ENCODE data around the gene RGS6. TPM values are rescaled to one million over a fixed set of nuclear protein-coding genes. Genes with fewer than 3 reads are reported as not detected.
A peak's percentile ranks its signal among the peaks of the same experiment; 100 is the strongest.

The RGS6 gene
- total and polyA plus RNA-seq, 5 donors from 2014 or later: 0.13 to 1.5 (median 0.69) TPM

- no peaks in the 10 kb centered on the region for H3K27me3 ChIP-seq (ENCODE audit: control insufficient read depth, insufficient read depth, low read length)
- peaks cover 0 to 4% (median 2%) of the 10 kb centered on the region in 7 donors for H3K9me3 Mint-ChIP-seq
- H3K9me3 ChIP-seq (ENCODE audit: control insufficient read depth in 2 of 2, low read length in 2 of 2): peaks cover 0 to 6% of the 10 kb centered on the region in 2 experiments
- ATAC-seq (ENCODE audit: low read depth in 2 of 2): no peak
- H3K4me1 ChIP-seq (ENCODE audit: control insufficient read depth, insufficient read depth, low read length, poor library complexity, severe bottlenecking): peaks cover 39% of the 10 kb centered on the region
- H3K27ac Mint-ChIP-seq: no peak overlapping the region
- H3K4me3 Mint-ChIP-seq: no peak overlapping the region
- H3K36me3 Mint-ChIP-seq: no peaks in the 10 kb centered on the region
- H3K27me3 Mint-ChIP-seq: peaks cover 5% of the 10 kb centered on the region
- H3K27ac ChIP-seq (ENCODE audit: insufficient read depth, low read length, poor library complexity, severe bottlenecking): no peak overlapping the region
- no peak for DNase-seq
- H3K36me3 ChIP-seq (ENCODE audit: control insufficient read depth, insufficient read depth, low read length): no peaks in the 10 kb centered on the region
- no peak overlapping the region for H3K4me3 ChIP-seq (ENCODE audit: low read depth, low read length)
- peaks cover 30 to 65% (median 42%) of the 10 kb centered on the region in 4 donors for H3K4me1 Mint-ChIP-seq
Observed at GRCh38 chr14:72591391-72591790, 659.2 kb downstream of the RGS6 start.

DNA sequence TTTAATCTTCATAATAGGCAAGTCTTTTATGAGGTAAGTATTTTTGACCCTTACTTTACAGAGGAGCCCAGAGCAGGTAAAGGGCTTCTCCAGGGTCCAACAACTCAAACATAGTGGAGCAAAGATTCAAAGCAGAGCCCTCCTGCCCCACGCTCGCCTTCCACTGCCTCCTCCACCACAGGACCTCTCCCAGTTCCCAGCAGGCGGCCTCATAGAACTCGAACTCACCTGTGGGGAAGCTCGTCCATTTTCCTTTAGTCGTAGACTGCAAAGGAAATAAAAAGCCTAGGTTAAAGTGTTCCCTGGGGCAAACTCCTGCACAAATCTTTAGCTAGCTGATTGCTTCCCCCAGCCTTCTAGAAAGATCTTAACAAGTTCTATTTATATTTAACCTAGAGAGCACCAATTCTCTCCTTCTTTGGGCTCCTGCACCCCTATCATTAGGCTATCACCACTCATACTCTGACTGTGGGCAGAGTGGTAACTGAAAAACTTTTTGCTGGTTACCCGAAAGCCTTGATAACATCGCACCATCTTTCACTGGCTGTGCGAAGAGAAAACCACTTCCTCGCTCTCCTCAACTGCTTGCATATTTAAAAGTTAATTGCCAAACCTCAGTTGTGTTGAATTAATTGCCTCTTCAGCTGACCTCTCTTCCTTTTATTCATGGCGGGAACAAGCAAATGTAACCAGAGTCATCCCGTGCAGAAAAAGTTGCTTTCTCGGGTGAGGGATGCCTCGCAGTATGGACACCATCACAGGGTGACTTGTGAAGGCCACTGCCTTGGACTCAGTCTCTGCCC is 662.1 kb downstream of the RGS6 start:
- peaks cover 30 to 67% (median 42%) of the 10 kb centered on the region in 4 donors for H3K4me1 Mint-ChIP-seq
- peaks cover 0 to 4% (median 2%) of the 10 kb centered on the region in 7 donors for H3K9me3 Mint-ChIP-seq
- peak overlapping the region; percentile 24 to 80 (median 45) for H3K4me3 Mint-ChIP-seq
- DNase-seq (peak in 2 of 3 donors; percentile 72 to 90), ATAC-seq (ENCODE audit: low read depth in 2 of 2) (peak; percentile 95 to 96)
- H3K36me3 Mint-ChIP-seq: no peaks in the 10 kb centered on the region
- no peaks in the 10 kb centered on the region for H3K27me3 Mint-ChIP-seq
- Histone ChIP-seq H3K27me3 (ENCODE audit: control insufficient read depth, insufficient read depth, low read length) (no peaks in the 10 kb centered on the region), H3K4me3 (ENCODE audit: low read depth, low read length) (peak overlapping the region; percentile 43), H3K9me3 (ENCODE audit: control insufficient read depth in 2 of 2, low read length in 2 of 2) (peaks cover 0 to 6% of the 10 kb centered on the region in 2 experiments), H3K36me3 (ENCODE audit: control insufficient read depth, insufficient read depth, low read length) (no peaks in the 10 kb centered on the region), H3K27ac (ENCODE audit: insufficient read depth, low read length, poor library complexity, severe bottlenecking) (no peak overlapping the region), H3K4me1 (ENCODE audit: control insufficient read depth, insufficient read depth, low read length, poor library complexity, severe bottlenecking) (peaks cover 39% of the 10 kb centered on the region)
- H3K27ac Mint-ChIP-seq: peak overlapping the region in 1 of 3 donors; percentile 52

- ATAC-seq (ENCODE audit: low read depth in 2 of 2) (no peak), DNase-seq (no peak)
- no peaks in the 10 kb centered on the region for H3K36me3 ChIP-seq (ENCODE audit: control insufficient read depth, insufficient read depth, low read length)
- H3K4me1 ChIP-seq (ENCODE audit: control insufficient read depth, insufficient read depth, low read length, poor library complexity, severe bottlenecking): peaks cover 34% of the 10 kb centered on the region
- Mint-ChIP-seq H3K4me3 (peak overlapping the region in 2 of 4 donors; percentile 24 to 31), H3K9me3 (peaks cover 0 to 2% (median 0%) of the 10 kb centered on the region in 7 donors), H3K27me3 (peaks cover 1% of the 10 kb centered on the region), H3K4me1 (peaks cover 29 to 60% (median 39%) of the 10 kb centered on the region in 4 donors), H3K36me3 (no peaks in the 10 kb centered on the region), H3K27ac (no peak overlapping the region)
- H3K27me3 ChIP-seq (ENCODE audit: control insufficient read depth, insufficient read depth, low read length): no peaks in the 10 kb centered on the region
- no peak overlapping the region for H3K27ac ChIP-seq (ENCODE audit: insufficient read depth, low read length, poor library complexity, severe bottlenecking)
- no peaks in the 10 kb centered on the region for H3K9me3 ChIP-seq (ENCODE audit: control insufficient read depth in 2 of 2, low read length in 2 of 2)
- H3K4me3 ChIP-seq (ENCODE audit: low read depth, low read length): peak overlapping the region; percentile 43
Observed at GRCh38 chr14:72595152-72595862, 663.1 kb downstream of the RGS6 start.

DNA sequence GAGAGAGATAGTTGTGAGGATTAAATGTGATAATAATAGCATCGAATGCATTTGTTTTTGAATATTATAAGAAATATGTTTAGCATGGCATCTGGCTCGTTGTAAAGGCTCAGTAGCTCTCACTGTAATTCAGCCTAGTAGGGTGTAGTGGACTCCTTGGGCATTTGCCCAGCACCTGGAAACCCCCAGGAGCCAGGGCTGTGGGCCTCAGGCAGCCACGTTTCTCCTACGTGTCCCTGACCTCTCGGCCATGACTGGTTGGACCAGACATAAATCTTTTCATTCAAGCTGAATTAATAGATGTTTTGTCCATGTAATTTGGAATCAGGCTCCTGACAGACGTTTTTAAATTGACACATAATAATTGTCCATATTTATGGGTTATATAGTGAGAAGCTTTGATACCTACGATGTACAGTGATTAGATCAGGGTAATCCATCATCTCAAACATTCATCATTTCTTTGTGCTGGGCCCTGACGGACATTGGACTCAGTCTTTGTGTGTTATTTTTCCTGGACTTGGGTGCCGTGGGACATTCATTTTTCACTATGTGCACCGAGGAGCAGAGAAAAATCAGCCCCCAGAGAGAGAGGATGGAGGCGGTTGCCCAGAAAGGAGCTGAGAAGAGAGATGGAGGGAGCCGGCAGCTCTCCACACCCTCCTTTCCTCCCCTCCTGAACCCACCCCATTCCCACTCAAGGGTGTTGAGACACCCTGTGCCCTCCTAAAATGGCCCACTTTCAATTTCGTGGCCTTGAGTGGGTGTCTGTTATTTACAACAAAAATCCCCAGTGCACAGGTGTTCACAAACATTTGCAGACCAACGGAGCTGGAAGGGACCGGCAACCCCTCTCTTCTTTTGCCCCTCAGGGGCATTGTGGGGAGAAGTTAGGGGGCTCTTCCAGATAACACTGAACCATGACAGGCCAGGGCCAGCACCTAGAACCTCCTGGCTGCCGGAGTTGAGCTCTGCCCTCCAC is 665.3 kb downstream of the RGS6 start:
- ATAC-seq (ENCODE audit: low read depth in 2 of 2): no peak
- no peak overlapping the region for H3K4me3 ChIP-seq (ENCODE audit: low read depth, low read length)
- H3K4me1 ChIP-seq (ENCODE audit: control insufficient read depth, insufficient read depth, low read length, poor library complexity, severe bottlenecking): peaks cover 22% of the 10 kb centered on the region
- H3K4me1 Mint-ChIP-seq: peaks cover 20 to 40% (median 27%) of the 10 kb centered on the region in 4 donors
- H3K27ac ChIP-seq (ENCODE audit: insufficient read depth, low read length, poor library complexity, severe bottlenecking): no peak overlapping the region
- no peaks in the 10 kb centered on the region for H3K36me3 ChIP-seq (ENCODE audit: control insufficient read depth, insufficient read depth, low read length)
- H3K27me3 Mint-ChIP-seq: peaks cover 14% of the 10 kb centered on the region
- H3K9me3 ChIP-seq (ENCODE audit: control insufficient read depth in 2 of 2, low read length in 2 of 2): no peaks in the 10 kb centered on the region
- no peaks in the 10 kb centered on the region for H3K9me3 Mint-ChIP-seq
- H3K27ac Mint-ChIP-seq: peak overlapping the region in 1 of 3 donors; percentile 74
- no peak overlapping the region for H3K4me3 Mint-ChIP-seq
- no peak for DNase-seq
- H3K27me3 ChIP-seq (ENCODE audit: control insufficient read depth, insufficient read depth, low read length): no peaks in the 10 kb centered on the region
- no peaks in the 10 kb centered on the region for H3K36me3 Mint-ChIP-seq

DNA sequence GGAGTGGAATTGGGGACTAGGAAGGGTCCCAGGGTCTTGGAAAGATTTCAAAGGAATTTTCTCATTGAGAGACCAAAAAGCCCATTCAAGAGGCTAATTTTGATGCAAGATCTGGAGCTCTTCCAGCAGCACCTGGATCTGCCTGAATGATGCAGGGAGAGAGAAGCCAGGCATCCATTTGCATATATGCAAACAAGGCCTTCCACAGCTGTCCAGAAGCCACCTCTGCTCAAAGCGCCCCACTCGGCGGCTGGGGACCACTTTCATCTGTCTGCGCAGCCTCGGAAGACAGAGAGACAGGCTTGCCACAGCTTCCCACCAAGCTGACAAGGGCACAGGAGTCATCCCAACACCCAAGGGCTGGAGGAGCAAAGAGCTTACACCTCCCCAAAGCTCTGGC is 666.1 kb downstream of the RGS6 start:
- no peak overlapping the region for H3K27ac Mint-ChIP-seq
- H3K9me3 Mint-ChIP-seq: no peaks in the 10 kb centered on the region

DNA sequence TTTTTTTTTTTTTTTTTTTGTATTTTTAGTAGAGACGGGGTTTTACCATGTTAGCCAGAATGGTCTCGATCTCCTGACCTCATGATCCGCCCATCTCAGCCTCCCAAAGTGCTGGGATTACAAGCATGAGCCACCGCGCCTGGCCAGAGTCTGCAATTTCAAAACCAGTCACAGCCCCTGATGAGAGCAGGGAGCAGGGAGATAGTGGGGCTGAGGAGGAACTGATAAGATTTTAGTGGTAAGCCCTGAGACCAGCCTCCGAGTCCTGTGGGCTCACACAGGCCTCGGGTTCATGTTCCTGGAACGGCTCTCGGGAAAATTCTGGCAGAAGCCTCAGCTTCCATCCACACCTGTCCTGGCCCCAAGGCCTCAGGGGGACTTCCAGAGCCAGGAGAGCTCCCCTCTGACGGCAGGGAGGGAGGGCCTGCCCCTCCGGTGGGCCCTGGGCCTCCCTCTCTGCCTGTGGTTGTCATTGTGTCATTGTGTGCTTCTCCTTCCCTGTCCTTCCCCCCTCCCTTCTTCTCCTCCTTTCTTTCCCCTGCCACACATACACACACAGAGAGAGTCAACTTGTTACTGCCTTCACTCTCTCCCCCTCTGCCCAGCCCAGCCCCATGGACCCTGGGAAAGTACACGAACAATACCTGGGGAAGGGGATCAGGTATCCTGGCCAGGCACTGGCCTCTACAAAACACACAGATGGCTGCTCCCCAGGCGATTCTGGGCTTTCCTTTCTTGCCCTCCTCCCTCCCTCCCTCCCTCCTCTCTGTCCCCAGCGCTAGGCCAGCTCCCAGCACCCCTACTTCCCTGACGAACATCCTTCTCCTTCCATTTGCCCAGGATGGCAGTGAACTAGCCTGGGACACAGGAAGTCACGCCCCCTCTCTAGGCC is 667.6 kb downstream of the RGS6 start:
- H3K36me3 Mint-ChIP-seq: no peaks in the 10 kb centered on the region
- peaks cover 19% of the 10 kb centered on the region for H3K27me3 Mint-ChIP-seq
- Histone ChIP-seq H3K36me3 (ENCODE audit: control insufficient read depth, insufficient read depth, low read length) (no peaks in the 10 kb centered on the region), H3K27me3 (ENCODE audit: control insufficient read depth, insufficient read depth, low read length) (peaks cover 3% of the 10 kb centered on the region), H3K27ac (ENCODE audit: insufficient read depth, low read length, poor library complexity, severe bottlenecking) (no peak overlapping the region), H3K4me1 (ENCODE audit: control insufficient read depth, insufficient read depth, low read length, poor library complexity, severe bottlenecking) (peaks cover 9% of the 10 kb centered on the region), H3K9me3 (ENCODE audit: control insufficient read depth in 2 of 2, low read length in 2 of 2) (no peaks in the 10 kb centered on the region), H3K4me3 (ENCODE audit: low read depth, low read length) (no peak overlapping the region)
- peaks cover 4 to 18% (median 9%) of the 10 kb centered on the region in 4 donors for H3K4me1 Mint-ChIP-seq
- no peak overlapping the region for H3K27ac Mint-ChIP-seq
- no peaks in the 10 kb centered on the region for H3K9me3 Mint-ChIP-seq
- no peak for ATAC-seq (ENCODE audit: low read depth in 2 of 2)
- no peak overlapping the region for H3K4me3 Mint-ChIP-seq
- no peak for DNase-seq

More for the DNA sequence above, 666.1 kb downstream of the RGS6 start:
- H3K36me3 ChIP-seq (ENCODE audit: control insufficient read depth, insufficient read depth, low read length): no peaks in the 10 kb centered on the region
- H3K9me3 ChIP-seq (ENCODE audit: control insufficient read depth in 2 of 2, low read length in 2 of 2): no peaks in the 10 kb centered on the region
- peaks cover under 1% of the 10 kb centered on the region for H3K27me3 ChIP-seq (ENCODE audit: control insufficient read depth, insufficient read depth, low read length)
- peaks cover 14% of the 10 kb centered on the region for H3K27me3 Mint-ChIP-seq
- H3K36me3 Mint-ChIP-seq: no peaks in the 10 kb centered on the region
- ATAC-seq (ENCODE audit: low read depth in 2 of 2) (no peak), DNase-seq (no peak)
- H3K27ac ChIP-seq (ENCODE audit: insufficient read depth, low read length, poor library complexity, severe bottlenecking): no peak overlapping the region
- H3K4me1 ChIP-seq (ENCODE audit: control insufficient read depth, insufficient read depth, low read length, poor library complexity, severe bottlenecking): peaks cover 22% of the 10 kb centered on the region
- H3K4me3 ChIP-seq (ENCODE audit: low read depth, low read length): no peak overlapping the region
- H3K4me3 Mint-ChIP-seq: no peak overlapping the region
- H3K4me1 Mint-ChIP-seq: peaks cover 17 to 33% (median 21%) of the 10 kb centered on the region in 4 donors
